PFSK-1 (cell line): ENCODE data around the gene SUGP2.

Experiments used
- FOXP2 ChIP-seq: optimal IDR thresholded peaks from 2 replicates; pipeline ENCODE3; 2011; ENCODE audit warnings: borderline replicate concordance, control low read depth, inconsistent platforms; ENCODE audit not compliant: insufficient read depth; ENCODE audit errors: extremely low read length, extremely low read depth
- POLR2AphosphoS5 ChIP-seq: IDR thresholded peaks from 2 replicates; pipeline ENCODE4 v1.6.1; 2012; ENCODE audit warnings: low read depth, mild to moderate bottlenecking, control low read depth, low read length, moderate library complexity
- SIN3A ChIP-seq: IDR thresholded peaks from 2 replicates; pipeline ENCODE4 v1.6.1; 2012; ENCODE audit warnings: mild to moderate bottlenecking, low read length, moderate library complexity, borderline replicate concordance; ENCODE audit not compliant: insufficient read depth
- TAF1 ChIP-seq: IDR thresholded peaks from 2 replicates; pipeline ENCODE4 v1.6.1; 2012; ENCODE audit warnings: low read length, control low read depth, borderline replicate concordance; ENCODE audit not compliant: insufficient read depth
- TF ChIP-seq, protein P1 (sequence below), 2 experiments: IDR thresholded peaks; 2 replicates each; pipeline versions ENCODE4 v1.6.1 to v1.8.0; 2011 to 2012; ENCODE audit warnings: low read depth in 2 of 2, low read length in 2 of 2, control low read depth in 1 of 2, inconsistent platforms in 1 of 2, mild to moderate bottlenecking in 1 of 2, moderate library complexity in 1 of 2; ENCODE audit not compliant: insufficient read depth in 1 of 2

Gene SUGP2

GRCh38 chr19:18992696-18993095, 40.6 kb downstream of the SUGP2 start:
- TF ChIP-seq SIN3A (no peak), FOXP2 (no peak), POLR2AphosphoS5 (no peak), TAF1 (no peak)
- TF ChIP-seq, protein P1, sequence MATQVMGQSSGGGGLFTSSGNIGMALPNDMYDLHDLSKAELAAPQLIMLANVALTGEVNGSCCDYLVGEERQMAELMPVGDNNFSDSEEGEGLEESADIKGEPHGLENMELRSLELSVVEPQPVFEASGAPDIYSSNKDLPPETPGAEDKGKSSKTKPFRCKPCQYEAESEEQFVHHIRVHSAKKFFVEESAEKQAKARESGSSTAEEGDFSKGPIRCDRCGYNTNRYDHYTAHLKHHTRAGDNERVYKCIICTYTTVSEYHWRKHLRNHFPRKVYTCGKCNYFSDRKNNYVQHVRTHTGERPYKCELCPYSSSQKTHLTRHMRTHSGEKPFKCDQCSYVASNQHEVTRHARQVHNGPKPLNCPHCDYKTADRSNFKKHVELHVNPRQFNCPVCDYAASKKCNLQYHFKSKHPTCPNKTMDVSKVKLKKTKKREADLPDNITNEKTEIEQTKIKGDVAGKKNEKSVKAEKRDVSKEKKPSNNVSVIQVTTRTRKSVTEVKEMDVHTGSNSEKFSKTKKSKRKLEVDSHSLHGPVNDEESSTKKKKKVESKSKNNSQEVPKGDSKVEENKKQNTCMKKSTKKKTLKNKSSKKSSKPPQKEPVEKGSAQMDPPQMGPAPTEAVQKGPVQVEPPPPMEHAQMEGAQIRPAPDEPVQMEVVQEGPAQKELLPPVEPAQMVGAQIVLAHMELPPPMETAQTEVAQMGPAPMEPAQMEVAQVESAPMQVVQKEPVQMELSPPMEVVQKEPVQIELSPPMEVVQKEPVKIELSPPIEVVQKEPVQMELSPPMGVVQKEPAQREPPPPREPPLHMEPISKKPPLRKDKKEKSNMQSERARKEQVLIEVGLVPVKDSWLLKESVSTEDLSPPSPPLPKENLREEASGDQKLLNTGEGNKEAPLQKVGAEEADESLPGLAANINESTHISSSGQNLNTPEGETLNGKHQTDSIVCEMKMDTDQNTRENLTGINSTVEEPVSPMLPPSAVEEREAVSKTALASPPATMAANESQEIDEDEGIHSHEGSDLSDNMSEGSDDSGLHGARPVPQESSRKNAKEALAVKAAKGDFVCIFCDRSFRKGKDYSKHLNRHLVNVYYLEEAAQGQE (IDR thresholded peaks at IDR 0.05; ENCODE audit: insufficient read depth in 1 of 2, low read depth in 2 of 2, low read length in 2 of 2), result no peak

GRCh38 chr19:18991468-18991867, 41.8 kb downstream of the SUGP2 start:
- no peak for TF ChIP-seq POLR2AphosphoS5
- TF ChIP-seq, protein P1 (IDR thresholded peaks at IDR 0.05; ENCODE audit: insufficient read depth in 1 of 2, low read depth in 2 of 2, low read length in 2 of 2), result no peak

DNA sequence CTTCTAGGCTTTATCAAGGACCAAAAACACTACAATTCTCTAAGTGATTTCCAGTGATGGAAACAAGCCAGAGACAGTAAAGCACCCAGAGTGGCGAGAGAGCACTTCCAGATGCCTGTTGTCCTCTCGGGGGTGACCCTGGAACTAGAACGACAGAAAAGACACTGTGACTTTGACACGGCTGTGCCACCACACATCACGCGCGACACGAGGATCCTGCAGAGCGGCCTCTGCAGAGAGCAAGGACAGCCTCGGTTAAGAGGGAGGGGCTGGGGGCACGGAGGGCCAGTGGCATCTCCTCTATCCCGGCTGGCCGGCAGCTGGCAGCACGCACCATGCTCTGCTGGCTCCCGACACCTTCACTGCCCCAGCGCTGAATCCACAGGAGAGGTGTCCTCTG, 42.3 kb downstream of the SUGP2 start:
- TF ChIP-seq SIN3A (no peak), POLR2AphosphoS5 (no peak)

- TF ChIP-seq, protein P1 (IDR thresholded peaks at IDR 0.05; ENCODE audit: insufficient read depth in 1 of 2, low read depth in 2 of 2, low read length in 2 of 2), result no peak
- TF ChIP-seq POLR2AphosphoS5, result peak; percentile 40
Measured at GRCh38 chr19:18990128-18990708, 43.1 kb downstream of the SUGP2 start.

- TF ChIP-seq SIN3A (no peak), POLR2AphosphoS5 (no peak), TAF1 (no peak)
- TF ChIP-seq, protein P1 (IDR thresholded peaks at IDR 0.05; ENCODE audit: insufficient read depth in 1 of 2, low read depth in 2 of 2, low read length in 2 of 2), result no peak
Measured at GRCh38 chr19:18989316-18989715, 44.0 kb downstream of the SUGP2 start.

DNA sequence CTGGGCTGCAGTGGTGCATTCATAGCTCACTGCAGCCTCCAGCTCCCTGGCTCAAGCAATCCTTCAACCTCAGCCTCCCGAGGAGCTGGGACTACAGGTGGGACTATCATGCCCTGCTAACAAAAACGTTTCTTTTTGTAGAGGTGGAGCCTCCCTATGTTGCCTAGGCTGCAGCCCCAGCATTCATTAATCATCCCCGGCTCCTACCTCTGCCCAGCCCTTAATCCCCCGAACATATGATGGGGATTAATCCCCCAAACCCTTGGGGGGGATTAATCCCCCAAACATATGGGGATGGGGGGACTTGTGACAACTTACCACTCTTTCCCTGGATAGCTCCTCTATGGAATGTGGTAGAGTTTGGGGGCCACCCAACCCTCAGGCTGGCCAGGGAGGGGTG, 45.9 kb downstream of the SUGP2 start:
- no peak for TF ChIP-seq POLR2AphosphoS5
- TF ChIP-seq SIN3A, result no peak
- TF ChIP-seq FOXP2, result no peak
- TF ChIP-seq TAF1, result no peak
- TF ChIP-seq, protein P1 (IDR thresholded peaks at IDR 0.05; ENCODE audit: insufficient read depth in 1 of 2, low read depth in 2 of 2, low read length in 2 of 2), result no peak
